Stomach (tissue), 4 donors: ENCODE measurements around the gene RACGAP1.

Experiments
- CTCF ChIP-seq, 7 experiments: fragments of 450-650 bp in 4 of 7; fragments of 200-600 bp in 3 of 7; sonication (generic) in 3 of 7; IDR thresholded peaks; one replicate each; pipeline ENCODE4 v1.5.1; 2016 to 2019; ENCODE audit warnings: antibody characterized with exemption in 7 of 7, control low read depth in 2 of 7, mild to moderate bottlenecking in 1 of 7
- POLR2A ChIP-seq, 4 donors: fragments of 450-650 bp; IDR thresholded peaks; one replicate each; pipeline ENCODE4 v1.6.1; 2016; ENCODE audit warnings: antibody characterized with exemption in 4 of 4, control low read depth in 2 of 4, mild to moderate bottlenecking in 1 of 4, moderate library complexity in 1 of 4
- POLR2AphosphoS5 ChIP-seq, 3 donors: sonication (generic); formaldehyde crosslinking; IDR thresholded peaks; one replicate each; pipeline ENCODE4 v1.6.1; 2016; ENCODE audit warnings: antibody characterized with exemption in 3 of 3

DNA sequence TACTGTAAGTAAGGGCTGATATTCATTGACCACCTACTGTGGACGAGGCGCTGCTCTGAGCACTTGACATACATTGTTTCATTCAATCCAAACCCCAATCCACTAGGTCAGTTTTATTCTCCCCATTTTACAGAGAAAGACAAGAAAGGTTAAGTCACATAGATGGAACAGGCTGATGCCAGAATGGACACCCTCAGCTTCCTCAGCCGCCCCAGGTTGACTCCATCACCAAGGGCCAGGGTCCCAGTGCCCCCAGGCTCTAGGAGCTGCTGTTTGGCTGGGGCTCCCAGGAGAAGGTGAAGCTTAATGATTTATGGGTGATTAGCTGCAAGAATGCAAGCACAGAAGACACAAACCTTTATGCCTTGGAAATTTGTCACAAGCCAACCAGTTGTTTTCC is 75.4 kb downstream of the RACGAP1 start:
- TF ChIP-seq POLR2A (IDR thresholded peaks at IDR 0.05) = no peak
- TF ChIP-seq CTCF (IDR thresholded peaks at IDR 0.05) = no peak
- TF ChIP-seq POLR2AphosphoS5 (IDR thresholded peaks at IDR 0.05) = no peak
